IMR-90 (cell line): ENCODE results near the gene LRRC26. TPM values are rescaled to one million over a fixed set of nuclear protein-coding genes. Genes with fewer than 3 reads are reported as not detected.
A peak's percentile ranks its signal among the peaks of the same experiment; 100 is the strongest.

Experiments
- ATAC-seq: fragments of 200-7000 bp; cut with Tn5 transposase; 2 replicates; pipeline ENCODE4 v1.9.1; 2020; ENCODE audit warnings: low read depth, mild to moderate bottlenecking, moderate library complexity
- BruUV-seq: library from RNA; stranded (reverse); fragments of 400-500 nt; replicated peaks from 2 replicates; lab custom pipeline; 2021; lab: Mats Ljungman, UMichigan
- CTCF ChIA-PET: fragments of 300-600 bp; formaldehyde crosslinking; extraction: SDS; loops from one replicate; lab custom pipeline; 2021; ENCODE audit warnings: antibody characterized with exemption; lab: Yijun Ruan, JAX
- POLR2A ChIA-PET: fragments of 300-600 bp; sonication (Branson Sonifier 250); formaldehyde crosslinking; loops from one replicate; lab custom pipeline; 2022; ENCODE audit warnings: antibody characterized with exemption; ENCODE audit not compliant: unreplicated experiment; lab: Charles Lee
- DNase-seq: peaks from one replicate; pipeline ENCODE4 v3.0.0; 2013
- H2AFZ ChIP-seq: replicated peaks from 2 replicates; pipeline ENCODE3; 2013; ENCODE audit warnings: low read length, mild to moderate bottlenecking; ENCODE audit not compliant: poor library complexity
- H2AK5ac ChIP-seq: 2 replicates; pipeline ENCODE4 v1.6.1; 2013; ENCODE audit warnings: low read depth, low read length, inconsistent platforms
- H2AK9ac ChIP-seq: replicated peaks from 2 replicates; pipeline ENCODE3; 2013; ENCODE audit warnings: mild to moderate bottlenecking, low read depth, low read length, moderate library complexity; ENCODE audit not compliant: poor library complexity
- H2BK120ac ChIP-seq: 2 replicates; pipeline ENCODE4 v1.6.1; 2013; ENCODE audit warnings: low read depth, low read length, inconsistent platforms
- H2BK15ac ChIP-seq: 3 replicates; pipeline ENCODE4 v1.6.1; 2013; ENCODE audit warnings: low read depth, low read length, inconsistent platforms
- H2BK20ac ChIP-seq: 2 replicates; pipeline ENCODE4 v1.6.1; 2013; ENCODE audit warnings: low read depth, mild to moderate bottlenecking, inconsistent platforms, low read length, moderate library complexity
- H2BK5ac ChIP-seq: 2 replicates; pipeline ENCODE4 v1.6.1; 2013; ENCODE audit warnings: mild to moderate bottlenecking, low read depth, low read length, inconsistent platforms; ENCODE audit not compliant: poor library complexity, severe bottlenecking
- H3K14ac ChIP-seq: replicated peaks from 2 replicates; pipeline ENCODE4 v1.6.1; 2013; ENCODE audit warnings: low read depth, low read length, inconsistent platforms
- H3K18ac ChIP-seq: 2 replicates; pipeline ENCODE4 v1.6.1; 2013; ENCODE audit warnings: low read depth, low read length, control low read depth
- H3K23ac ChIP-seq: 2 replicates; pipeline ENCODE4 v1.6.1; 2013; ENCODE audit warnings: low read depth, low read length, inconsistent platforms
- H3K27ac ChIP-seq: 2 replicates; pipeline ENCODE4 v1.5.1; 2013; ENCODE audit warnings: mild to moderate bottlenecking, control low read depth, low read length; ENCODE audit not compliant: insufficient read depth
- H3K27me3 ChIP-seq: 2 replicates; pipeline ENCODE4 v1.6.1; 2013; ENCODE audit warnings: low read length; ENCODE audit not compliant: control insufficient read depth, insufficient read depth
- H3K36me3 ChIP-seq: 2 replicates; pipeline ENCODE4 v1.6.1; 2013; ENCODE audit warnings: low read length, mixed read lengths; ENCODE audit not compliant: control insufficient read depth, insufficient read depth
- H3K4ac ChIP-seq: 2 replicates; pipeline ENCODE4 v1.6.1; 2013; ENCODE audit warnings: low read depth, low read length, inconsistent platforms
- H3K4me1 ChIP-seq: 2 replicates; pipeline ENCODE4 v1.6.1; 2013; ENCODE audit warnings: low read length, mixed read lengths; ENCODE audit not compliant: control insufficient read depth, insufficient read depth
- H3K4me2 ChIP-seq: 2 replicates; pipeline ENCODE4 v1.6.1; 2013; ENCODE audit warnings: low read depth, mild to moderate bottlenecking, control low read depth, low read length, moderate library complexity
- H3K4me3 ChIP-seq: 2 replicates; pipeline ENCODE4 v1.5.1; 2013; ENCODE audit warnings: low read depth, mild to moderate bottlenecking, control low read depth, low read length, moderate library complexity; ENCODE audit not compliant: insufficient read depth
- H3K56ac ChIP-seq: 2 replicates; pipeline ENCODE4 v1.6.1; 2013; ENCODE audit warnings: low read length, inconsistent platforms; ENCODE audit not compliant: insufficient read depth; ENCODE audit errors: extremely low read depth
- H3K79me1 ChIP-seq, 2 experiments: 2 replicates each; pipeline ENCODE4 v1.6.1; 2013; ENCODE audit warnings: low read length in 2 of 2, inconsistent platforms in 1 of 2, low read depth in 1 of 2
- H3K9ac ChIP-seq: 2 replicates; pipeline ENCODE4 v1.6.1; 2013; ENCODE audit warnings: low read depth, low read length, control low read depth
- H3K9me1 ChIP-seq: 2 replicates; pipeline ENCODE4 v1.6.1; 2013; ENCODE audit warnings: low read length, inconsistent platforms; ENCODE audit not compliant: insufficient read depth
- H3K9me3 ChIP-seq: 2 replicates; pipeline ENCODE4 v1.6.1; 2013; ENCODE audit warnings: low read length; ENCODE audit not compliant: control insufficient read depth, insufficient read depth
- H4K20me1 ChIP-seq: 2 replicates; pipeline ENCODE4 v1.6.1; 2013; ENCODE audit warnings: low read length, inconsistent platforms; ENCODE audit not compliant: insufficient read depth
- H4K5ac ChIP-seq: 2 replicates; pipeline ENCODE4 v1.6.1; 2013; ENCODE audit warnings: mild to moderate bottlenecking, low read depth, low read length, control low read depth
- H4K8ac ChIP-seq, 2 experiments: 2 replicates each; pipeline ENCODE4 v1.6.1; 2013; ENCODE audit warnings: low read depth in 2 of 2, low read length in 2 of 2, control low read depth in 1 of 2, inconsistent platforms in 1 of 2
- H4K91ac ChIP-seq: 2 replicates; pipeline ENCODE4 v1.6.1; 2013; ENCODE audit warnings: low read depth, low read length, inconsistent platforms; ENCODE audit not compliant: insufficient read depth
- MAFK ChIP-seq: IDR thresholded peaks from 2 replicates; pipeline ENCODE4 v1.6.1; 2012; ENCODE audit warnings: low read depth, low read length, improper control_type of control experiment
- MXI1 ChIP-seq: IDR thresholded peaks from 2 replicates; pipeline ENCODE4 v1.6.1; 2012; ENCODE audit warnings: low read depth, mild to moderate bottlenecking, low read length, moderate library complexity, borderline replicate concordance
- RCOR1 ChIP-seq: IDR thresholded peaks from 2 replicates; pipeline ENCODE4 v1.6.1; 2012; ENCODE audit warnings: mild to moderate bottlenecking, low read length, improper control_type of control experiment; ENCODE audit not compliant: insufficient replicate concordance
- SMC3 ChIP-seq: fragments of 150-350 bp; IDR thresholded peaks from 2 replicates; pipeline ENCODE4 v1.6.1; 2016; ENCODE audit warnings: low read depth, mild to moderate bottlenecking, antibody characterized with exemption, low read length, moderate library complexity
- WGBS, 2 experiments: methylation state at CpG; one replicate each; pipeline versions ENCODE4 v1.1.5 to v1.1.7; 2013; ENCODE audit warnings: missing lambda C conversion rate in 2 of 2; ENCODE audit not compliant: insufficient read length in 1 of 2; ENCODE audit errors: extremely low coverage in 2 of 2; 5-methylcytosine and 5-hydroxymethylcytosine counted together
- dilution Hi-C: fragments of 300-500 bp; cut with HindIII; formaldehyde crosslinking; loops from one replicate; pipeline ENCODE4 v1.14.3; 2018; ENCODE audit warnings: low sequenced_read_pairs; ENCODE audit not compliant: unreplicated experiment
- in situ Hi-C: fragments of 300-500 bp; cut with MboI; formaldehyde crosslinking; loops from 3 replicates; pipeline ENCODE4 v1.14.3; 2019; ENCODE audit warnings: low sequenced_read_pairs, inconsistent platforms, mixed read lengths
- intact Hi-C: fragments of 100-400 bp; cut with micrococcal nuclease; formaldehyde crosslinking; loops from 2 replicates; pipeline ENCODE4 v1.10.0; 2022
- polyA plus RNA-seq, 3 experiments: library from polyadenylated mRNA; depleted of rRNA; stranded (reverse); fragments of >200 nt; gene quantifications; 2 replicates each; pipeline ENCODE4 v1.2.3, GENCODE V29; 2012; ENCODE audit warnings: low replicate concordance in 1 of 3
- total RNA-seq: library from RNA; depleted of rRNA; stranded (reverse); fragments of >200 nt; gene quantifications from 2 replicates; pipeline ENCODE4 v1.2.3, GENCODE V29; 2012

LRRC26 gene
- total and polyA plus RNA-seq, 2 of the 4 experiments (the other 2 are of a cell fraction): not detected

- Histone ChIP-seq H2AFZ (peak overlapping the region; percentile 99), H3K36me3 (peaks cover 42% of the 10 kb centered on the region), H3K9me3 (no peaks in the 10 kb centered on the region), H3K4ac (peak overlapping the region; percentile 71), H2AK9ac (peak overlapping the region; percentile 96), H2AK5ac (peak overlapping the region; percentile 17), H3K56ac (0 out of 2 replicates have a peak overlapping the region, but pooled peaks have one; percentile 0), H4K20me1 (peaks cover 23% of the 10 kb centered on the region), H4K91ac (no peak overlapping the region), H3K4me3 (peak overlapping the region; percentile 91), H3K79me1 (peaks cover 5 to 68% of the 10 kb centered on the region in 2 experiments), H3K9me1 (no peaks in the 10 kb centered on the region), H2BK120ac (no peak overlapping the region), H3K27me3 (no peaks in the 10 kb centered on the region), H3K14ac (peak overlapping the region; percentile 77), H3K18ac (no peak overlapping the region), H2BK20ac (no peak overlapping the region), H3K4me1 (peaks cover 16% of the 10 kb centered on the region), H4K8ac (peak overlapping the region in 1 of 2 experiments; percentile 25; a peak in 1 of 4 replicates), H3K4me2 (peak overlapping the region; percentile 89), H3K9ac (peak overlapping the region; percentile 69), H3K27ac (peak overlapping the region; percentile 73), H3K23ac (peak overlapping the region; percentile 21), H2BK15ac (no peak overlapping the region), H2BK5ac (peak overlapping the region; percentile 34), H4K5ac (no peak overlapping the region)
- in situ Hi-C loops (no loop called here), intact Hi-C loops (loop anchor here (1.0 kb wide), 1 partner anchor 11 kb away; the partner anchor contains the start of gene TPRN), dilution Hi-C loops (no loop called here)
- BruUV-seq: TSS peak; percentile 76
- WGBS, 2 experiments: 63% methylated on average over 9 of the region's 23 CpGs; no CpG with 5 or more reads in 1 of the 2 experiments
- ChIA-PET POLR2A (interaction anchor here (0.9 to 1.3 kb wide), 3 partner anchors 10 to 51 kb away, joined by 3 read pairs; partner anchors contain the start of gene TPRN), CTCF (interaction anchor here (0.6 to 0.9 kb wide), 2 partner anchors 47 to 126 kb away, joined by 3 read pairs; no protein-coding TSS in a partner anchor)
- ATAC-seq: peak; percentile 2; the same call in 1 of the 2 replicates
- DNase-seq: no peak
- TF ChIP-seq MAFK (no peak), SMC3 (no peak), MXI1 (peak; percentile 0; the same call in 1 of the 2 replicates), RCOR1 (no peak)
These were observed 19.7 kb upstream of the LRRC26 start for GRCh38 chr9:137189297-137190295.
